ENCODE results near the gene EZH1. TPM values are rescaled to one million over a fixed set of nuclear protein-coding genes. Genes with fewer than 3 reads are reported as not detected.

Gene EZH1
- total RNA-seq, 4 donors from 2014 or later = 40.6 to 68.2 (median 54.6) TPM

DNA sequence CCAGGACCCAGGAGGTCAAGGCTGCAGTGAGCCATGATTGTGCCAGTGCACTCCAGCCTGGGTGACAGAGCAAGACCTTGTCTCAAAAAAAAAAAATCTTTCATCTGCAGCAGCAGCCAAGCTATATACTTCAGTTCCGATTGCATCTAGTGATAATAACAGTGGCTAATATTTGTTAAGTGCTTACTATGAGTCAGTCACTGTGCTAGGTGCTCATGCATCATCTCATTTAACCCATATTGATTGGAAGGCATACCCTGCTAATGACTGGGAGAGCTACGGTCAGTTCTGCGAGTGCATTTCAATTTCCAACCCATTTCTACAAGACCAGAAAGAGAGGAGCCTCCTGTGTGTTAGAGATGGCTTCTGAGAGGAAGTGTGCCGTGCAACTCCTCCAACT lies 93.4 kb downstream of the EZH1 start:
- no peak for DNase-seq (ENCODE audit: extremely low spot score)
- H3K4me3 ChIP-seq = no peak overlapping the region
- no peaks in the 10 kb centered on the region for H3K36me3 ChIP-seq
- whole genome bisulfite sequencing = 83% methylated on average over 4 of the region's 4 CpGs
- TF ChIP-seq, protein P1, sequence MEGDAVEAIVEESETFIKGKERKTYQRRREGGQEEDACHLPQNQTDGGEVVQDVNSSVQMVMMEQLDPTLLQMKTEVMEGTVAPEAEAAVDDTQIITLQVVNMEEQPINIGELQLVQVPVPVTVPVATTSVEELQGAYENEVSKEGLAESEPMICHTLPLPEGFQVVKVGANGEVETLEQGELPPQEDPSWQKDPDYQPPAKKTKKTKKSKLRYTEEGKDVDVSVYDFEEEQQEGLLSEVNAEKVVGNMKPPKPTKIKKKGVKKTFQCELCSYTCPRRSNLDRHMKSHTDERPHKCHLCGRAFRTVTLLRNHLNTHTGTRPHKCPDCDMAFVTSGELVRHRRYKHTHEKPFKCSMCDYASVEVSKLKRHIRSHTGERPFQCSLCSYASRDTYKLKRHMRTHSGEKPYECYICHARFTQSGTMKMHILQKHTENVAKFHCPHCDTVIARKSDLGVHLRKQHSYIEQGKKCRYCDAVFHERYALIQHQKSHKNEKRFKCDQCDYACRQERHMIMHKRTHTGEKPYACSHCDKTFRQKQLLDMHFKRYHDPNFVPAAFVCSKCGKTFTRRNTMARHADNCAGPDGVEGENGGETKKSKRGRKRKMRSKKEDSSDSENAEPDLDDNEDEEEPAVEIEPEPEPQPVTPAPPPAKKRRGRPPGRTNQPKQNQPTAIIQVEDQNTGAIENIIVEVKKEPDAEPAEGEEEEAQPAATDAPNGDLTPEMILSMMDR (IDR thresholded peaks at IDR 0.05) = no peak
- TF ChIP-seq POLR2AphosphoS5 (IDR thresholded peaks at IDR 0.05) (no peak), POLR2A (IDR thresholded peaks at IDR 0.05; ENCODE audit: low read depth) (no peak), EP300 (IDR thresholded peaks at IDR 0.05) (no peak)
- H3K4me1 ChIP-seq = peaks cover 7 to 18% (median 16%) of the 10 kb centered on the region in 4 donors
- intact Hi-C loops (cut with DNase I) = no loop called here
- no peaks in the 10 kb centered on the region for H3K27me3 ChIP-seq
- no peaks in the 10 kb centered on the region for H3K9me3 ChIP-seq
- H3K27ac ChIP-seq (replicated peaks in 1 of 4) = no peak overlapping the region

Small RNA genes within 50 kb of the gene (small RNA-seq; reads per million reads assigned to genes)
- 0 reads per million in 3 donors for gene HMGN2P15
- gene MIR6780A = 0 reads per million in 3 donors

Other genes with a start within 250 kb of the EZH1 start
- 10 to 100 TPM; 27.8 to 36.6 (median 31.8) TPM for gene NAGLU, start 208.8 kb downstream of the EZH1 start, total RNA-seq
- gene HSD17B1, start 192.1 kb downstream of the EZH1 start, total RNA-seq = 1 to 10 TPM in 1 of 4 donors, under 1 TPM in 3; 0.13 to 2.5 (median 0.62) TPM
- 10 to 100 TPM; 13.4 to 27.5 (median 22.4) TPM for gene COASY, start 182.9 kb downstream of the EZH1 start, total RNA-seq
- gene MLX, start 177.9 kb downstream of the EZH1 start, total RNA-seq = 10 to 100 TPM; 24.9 to 34.5 (median 29.3) TPM
- gene PSMC3IP, start 167.3 kb downstream of the EZH1 start, total RNA-seq = 1 to 10 TPM; 2.2 to 5.0 (median 4.2) TPM
- gene RETREG3, start 135.7 kb downstream of the EZH1 start, total RNA-seq = 10 to 100 TPM; 42.7 to 93.3 (median 57.0) TPM
- 10 to 100 TPM; 30.6 to 89.0 (median 55.0) TPM for gene TUBG1, start 135.4 kb downstream of the EZH1 start, total RNA-seq
- 10 to 100 TPM; 25.3 to 40.2 (median 38.1) TPM for gene TUBG2, start 85.8 kb downstream of the EZH1 start, total RNA-seq
- 10 to 100 TPM; 20.3 to 41.2 (median 27.3) TPM for gene PLEKHH3, start 68.0 kb downstream of the EZH1 start, total RNA-seq
- 1 to 10 TPM; 2.9 to 8.4 (median 3.7) TPM for gene CCR10, start 63.2 kb downstream of the EZH1 start, total RNA-seq
- gene CNTNAP1, start 62.5 kb downstream of the EZH1 start, total RNA-seq = 10 to 100 TPM in 1 of 4 donors, 1 to 10 TPM in 3; 4.7 to 13.2 (median 6.2) TPM
- gene RAMP2, start 16.2 kb upstream of the EZH1 start, total RNA-seq = 10 to 100 TPM; 19.5 to 45.2 (median 34.2) TPM
- gene VPS25, start 28.4 kb upstream of the EZH1 start, total RNA-seq = 10 to 100 TPM; 34.5 to 43.9 (median 38.0) TPM
- 1 to 10 TPM in 3 of 4 donors, under 1 TPM in 1; 0.50 to 2.9 (median 2.1) TPM for gene WNK4, start 35.6 kb upstream of the EZH1 start, total RNA-seq
- gene COA3, start 53.7 kb upstream of the EZH1 start, total RNA-seq = 10 to 100 TPM; 65.9 to 74.6 (median 68.3) TPM
- 1 to 10 TPM in 1 of 4 donors, under 1 TPM in 2, not detected in 1; 0.50 to 3.9 (median 0.57) TPM for gene CNTD1, start 53.8 kb upstream of the EZH1 start, total RNA-seq
- 100 to 1,000 TPM; 165 to 293 (median 237) TPM for gene BECN1, start 79.2 kb upstream of the EZH1 start, total RNA-seq
- gene PSME3, start 88.4 kb upstream of the EZH1 start, total RNA-seq = 10 to 100 TPM; 68.9 to 91.5 (median 77.2) TPM
- 1 to 10 TPM in 3 of 4 donors, under 1 TPM in 1; 0.66 to 2.0 (median 1.4) TPM for gene AOC2, start 99.5 kb upstream of the EZH1 start, total RNA-seq
- 100 to 1,000 TPM in 3 of 4 donors, 10 to 100 TPM in 1; 89.0 to 242 (median 118) TPM for gene AOC3, start 106.2 kb upstream of the EZH1 start, total RNA-seq
- under 1 TPM in 1 of 4 donors, not detected in 3; 0.06 TPM for gene G6PC1, start 155.8 kb upstream of the EZH1 start, total RNA-seq
- 10 to 100 TPM; 21.9 to 35.7 (median 26.8) TPM for gene AARSD1, start 219.4 kb upstream of the EZH1 start, total RNA-seq
- 10 to 100 TPM in 3 of 4 donors, 1 to 10 TPM in 1; 7.8 to 18.3 (median 13.1) TPM for gene PTGES3L, start 235.0 kb upstream of the EZH1 start, total RNA-seq
- gene RUNDC1, start 235.5 kb upstream of the EZH1 start, total RNA-seq = 10 to 100 TPM; 13.3 to 19.1 (median 16.5) TPM

Measured in esophagus muscularis mucosa (tissue), 4 donors.